Colonic mucosa (tissue), 4 donors: ENCODE results near the gene ANO8. TPM values are rescaled to one million over a fixed set of nuclear protein-coding genes. Genes with fewer than 3 reads are reported as not detected.

Experiments
- DNase-seq: peaks from one replicate; pipeline ENCODE4 v3.0.0-alpha.2; 2020
- H3K27ac ChIP-seq: fragments of 200-600 bp; one replicate; pipeline ENCODE4 v1.8.0; 2021
- H3K27me3 ChIP-seq: fragments of 200-600 bp; one replicate; pipeline ENCODE4 v1.8.0; 2021
- H3K36me3 ChIP-seq: fragments of 200-600 bp; one replicate; pipeline ENCODE4 v1.8.0; 2021
- H3K4me1 ChIP-seq: fragments of 200-600 bp; one replicate; pipeline ENCODE4 v1.8.0; 2021; ENCODE audit warnings: mild to moderate bottlenecking
- H3K4me3 ChIP-seq: fragments of 200-600 bp; one replicate; pipeline ENCODE4 v1.8.0; 2021
- H3K9ac ChIP-seq, 2 donors: one replicate each; pipeline ENCODE4 v1.7.0; 2013; ENCODE audit warnings: control low read depth in 2 of 2, low read depth in 2 of 2, low read length in 2 of 2
- H3K9me3 ChIP-seq: fragments of 200-600 bp; one replicate; pipeline ENCODE4 v1.8.0; 2021
- intact Hi-C: fragments of 100-400 bp; cut with DNase I; formaldehyde crosslinking; loops from one replicate; pipeline ENCODE4 v1.14.1; 2022
- total RNA-seq, 2 donors: library from RNA; stranded (reverse); fragmentation: NEBNext Ultra II Directional in 1 of 2; extraction: Animal tissue kit (Norgen Biotek cat#: 25700) in 1 of 2; gene quantifications; one replicate each; pipeline ENCODE4 v1.2.1, GENCODE V29; 2021
- TF ChIP-seq, protein P1 (sequence below): fragments of 200-600 bp; IDR thresholded peaks from one replicate; pipeline ENCODE4 v1.8.0; 2022; ENCODE audit warnings: antibody characterized with exemption, mild to moderate bottlenecking
- donor health status: healthy.
- donor health status: DM: no; HTN: no; CAD: no.
- donor health status: DM: no; HTN: no; CAD: no.

Gene ANO8, protein sequence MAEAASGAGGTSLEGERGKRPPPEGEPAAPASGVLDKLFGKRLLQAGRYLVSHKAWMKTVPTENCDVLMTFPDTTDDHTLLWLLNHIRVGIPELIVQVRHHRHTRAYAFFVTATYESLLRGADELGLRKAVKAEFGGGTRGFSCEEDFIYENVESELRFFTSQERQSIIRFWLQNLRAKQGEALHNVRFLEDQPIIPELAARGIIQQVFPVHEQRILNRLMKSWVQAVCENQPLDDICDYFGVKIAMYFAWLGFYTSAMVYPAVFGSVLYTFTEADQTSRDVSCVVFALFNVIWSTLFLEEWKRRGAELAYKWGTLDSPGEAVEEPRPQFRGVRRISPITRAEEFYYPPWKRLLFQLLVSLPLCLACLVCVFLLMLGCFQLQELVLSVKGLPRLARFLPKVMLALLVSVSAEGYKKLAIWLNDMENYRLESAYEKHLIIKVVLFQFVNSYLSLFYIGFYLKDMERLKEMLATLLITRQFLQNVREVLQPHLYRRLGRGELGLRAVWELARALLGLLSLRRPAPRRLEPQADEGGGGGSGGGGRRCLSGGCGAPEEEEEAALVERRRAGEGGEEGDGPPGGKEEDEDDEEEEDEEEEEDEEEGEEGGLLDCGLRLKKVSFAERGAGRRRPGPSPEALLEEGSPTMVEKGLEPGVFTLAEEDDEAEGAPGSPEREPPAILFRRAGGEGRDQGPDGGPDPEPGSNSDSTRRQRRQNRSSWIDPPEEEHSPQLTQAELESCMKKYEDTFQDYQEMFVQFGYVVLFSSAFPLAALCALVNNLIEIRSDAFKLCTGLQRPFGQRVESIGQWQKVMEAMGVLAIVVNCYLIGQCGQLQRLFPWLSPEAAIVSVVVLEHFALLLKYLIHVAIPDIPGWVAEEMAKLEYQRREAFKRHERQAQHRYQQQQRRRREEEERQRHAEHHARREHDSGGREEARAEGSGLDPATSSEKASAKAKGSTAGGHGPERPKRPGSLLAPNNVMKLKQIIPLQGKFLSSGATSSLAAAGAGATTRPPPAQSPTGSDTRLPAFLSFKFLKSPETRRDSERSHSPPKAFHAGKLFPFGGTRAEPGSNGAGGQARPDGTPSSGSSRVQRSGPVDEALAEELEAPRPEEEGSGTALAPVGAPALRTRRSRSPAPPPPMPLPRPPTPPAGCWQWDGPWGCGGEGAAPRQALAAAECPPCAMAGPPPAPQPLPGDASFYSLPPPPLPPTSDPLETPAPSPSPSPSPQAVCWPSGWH
- total RNA-seq: 10 to 100 TPM in 1 of 2 donors, 1 to 10 TPM in 1; 8.9 to 13.7 TPM

DNA sequence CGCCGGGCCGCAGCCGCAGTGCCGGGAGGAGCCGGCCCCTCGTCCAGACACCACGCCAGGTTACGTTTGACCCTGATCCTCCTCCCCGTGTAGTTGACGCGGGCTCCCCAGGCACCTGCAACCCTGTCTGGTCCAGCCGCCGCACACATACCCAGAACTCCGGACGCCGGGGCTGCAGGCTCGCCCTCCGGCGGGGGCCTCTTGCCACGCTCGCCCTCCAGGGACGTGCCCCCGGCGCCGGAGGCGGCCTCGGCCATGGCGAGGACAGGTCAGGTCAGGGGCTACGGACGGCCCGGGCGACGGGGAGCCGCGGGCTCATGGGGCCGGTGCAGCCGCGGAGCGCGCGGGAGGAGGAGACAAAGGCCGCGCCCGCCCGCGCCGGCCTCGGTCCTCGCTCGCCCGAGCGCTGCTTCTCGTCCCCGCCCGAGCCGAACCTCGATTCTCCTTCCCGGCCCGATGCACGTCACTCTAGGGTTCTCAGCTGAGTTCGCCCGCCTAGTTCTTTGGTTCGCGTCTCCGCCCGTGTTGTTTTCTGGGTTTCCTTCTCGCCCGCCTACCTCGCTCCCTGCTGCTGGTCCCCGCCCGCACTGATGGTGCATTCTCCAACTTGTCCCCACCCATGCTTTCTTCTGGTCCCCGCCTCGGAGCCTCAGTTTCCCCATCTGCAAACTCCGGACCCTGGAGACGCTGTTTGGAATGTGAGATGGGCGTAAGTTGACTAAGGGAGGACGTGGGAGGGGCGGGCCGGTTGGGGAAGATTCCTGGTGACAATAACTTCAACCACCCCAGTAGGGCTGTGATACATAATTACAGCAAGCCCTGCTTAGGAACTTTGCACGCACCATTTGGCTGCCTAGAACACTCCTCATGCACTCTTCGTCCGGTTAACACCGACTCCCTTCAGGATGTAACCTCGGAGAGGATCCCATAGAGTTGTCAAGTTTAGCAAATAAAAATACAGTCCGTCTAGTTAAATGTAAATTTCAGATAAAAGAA, at the start of gene ANO8:
Gene ANO8, minus strand, starts transcription at position 442 of the 996 bp plus-strand sequence. Its CDS starts 185 bp downstream, at position 257.
- Histone ChIP-seq H3K9me3 (no peaks in the 10 kb centered on the region), H3K36me3 (no peaks in the 10 kb centered on the region), H3K4me1 (peaks cover 18% of the 10 kb centered on the region), H3K27me3 (peaks cover 1% of the 10 kb centered on the region), H3K27ac (peak within 1 kb of the TSS; percentile 74), H3K4me3 (peak within 1 kb of the TSS; percentile 82), H3K9ac (peak within 1 kb of the TSS; percentile 63 to 80)
- TF ChIP-seq, protein P1, sequence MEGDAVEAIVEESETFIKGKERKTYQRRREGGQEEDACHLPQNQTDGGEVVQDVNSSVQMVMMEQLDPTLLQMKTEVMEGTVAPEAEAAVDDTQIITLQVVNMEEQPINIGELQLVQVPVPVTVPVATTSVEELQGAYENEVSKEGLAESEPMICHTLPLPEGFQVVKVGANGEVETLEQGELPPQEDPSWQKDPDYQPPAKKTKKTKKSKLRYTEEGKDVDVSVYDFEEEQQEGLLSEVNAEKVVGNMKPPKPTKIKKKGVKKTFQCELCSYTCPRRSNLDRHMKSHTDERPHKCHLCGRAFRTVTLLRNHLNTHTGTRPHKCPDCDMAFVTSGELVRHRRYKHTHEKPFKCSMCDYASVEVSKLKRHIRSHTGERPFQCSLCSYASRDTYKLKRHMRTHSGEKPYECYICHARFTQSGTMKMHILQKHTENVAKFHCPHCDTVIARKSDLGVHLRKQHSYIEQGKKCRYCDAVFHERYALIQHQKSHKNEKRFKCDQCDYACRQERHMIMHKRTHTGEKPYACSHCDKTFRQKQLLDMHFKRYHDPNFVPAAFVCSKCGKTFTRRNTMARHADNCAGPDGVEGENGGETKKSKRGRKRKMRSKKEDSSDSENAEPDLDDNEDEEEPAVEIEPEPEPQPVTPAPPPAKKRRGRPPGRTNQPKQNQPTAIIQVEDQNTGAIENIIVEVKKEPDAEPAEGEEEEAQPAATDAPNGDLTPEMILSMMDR: no peak
- intact Hi-C loops: loop anchor here (2.0 kb wide), 1 partner anchor 30 kb away; the partner anchor contains the start of gene MRPL34
- peak; percentile 99 for DNase-seq

DNA sequence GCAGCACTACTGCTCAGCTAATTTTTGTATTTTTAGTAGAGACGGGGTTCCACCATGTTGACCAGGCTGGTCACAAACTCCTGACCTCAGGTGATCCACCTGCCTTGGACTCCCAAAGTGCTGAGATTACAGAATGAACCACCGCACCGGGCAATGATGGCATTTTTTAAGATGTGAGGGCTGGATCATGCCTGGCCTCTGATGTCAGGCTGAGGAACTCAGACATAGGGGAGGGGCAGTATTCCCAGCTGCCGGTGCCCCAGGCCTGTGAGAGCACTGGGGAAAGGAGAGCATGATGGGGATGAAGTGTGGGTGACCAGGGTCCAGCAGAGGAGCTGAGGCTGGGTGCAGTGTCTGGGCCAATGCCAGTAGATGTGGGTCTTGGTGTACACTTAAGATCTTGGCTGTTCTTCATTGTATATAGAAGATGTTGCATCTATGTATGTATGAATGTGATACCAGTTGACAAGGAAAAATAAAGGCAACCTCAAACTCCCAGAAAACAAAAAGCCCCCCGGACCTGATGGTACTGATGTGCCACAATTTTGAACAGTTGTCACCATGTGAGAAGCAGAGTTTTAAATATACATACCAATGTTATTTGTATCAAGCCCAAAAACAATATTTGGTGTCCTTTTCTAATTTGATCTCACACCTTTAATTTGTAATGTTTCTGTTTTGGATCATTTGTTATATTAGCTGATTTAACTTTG, 45.9 kb upstream of the ANO8 start:
- intact Hi-C loops: no loop called here
- no peak overlapping the region for H3K9ac ChIP-seq
- H3K4me3 ChIP-seq: no peak overlapping the region
- DNase-seq: no peak
- no peaks in the 10 kb centered on the region for H3K4me1 ChIP-seq
- TF ChIP-seq, protein P1: no peak
- H3K27me3 ChIP-seq: no peaks in the 10 kb centered on the region
- H3K36me3 ChIP-seq: no peaks in the 10 kb centered on the region
- no peaks in the 10 kb centered on the region for H3K9me3 ChIP-seq
- H3K27ac ChIP-seq: no peak overlapping the region

DNA sequence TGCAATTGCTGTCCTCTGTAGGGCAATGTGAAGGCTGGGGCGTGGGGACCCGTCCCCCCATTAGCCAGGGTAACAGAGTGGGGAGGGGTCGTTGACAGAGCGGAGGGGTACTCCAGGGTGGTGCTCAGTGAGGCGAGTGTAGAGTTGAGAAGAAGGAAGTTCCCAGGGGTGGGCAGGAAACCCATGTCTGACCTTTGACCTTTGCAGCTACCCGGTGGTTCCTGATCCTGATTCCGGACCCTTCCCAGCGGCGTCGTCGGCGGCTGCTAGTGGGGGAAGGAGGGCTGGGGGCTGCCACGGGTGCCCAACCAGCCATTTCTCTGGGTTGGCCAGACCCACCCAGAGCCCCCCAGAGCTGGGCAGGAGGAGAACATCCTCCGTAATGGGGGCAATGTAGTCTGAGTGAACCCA, 44.6 kb upstream of the ANO8 start:
- Histone ChIP-seq H3K9me3 (no peaks in the 10 kb centered on the region), H3K27ac (no peak overlapping the region), H3K4me3 (no peak overlapping the region), H3K36me3 (no peaks in the 10 kb centered on the region), H3K4me1 (no peaks in the 10 kb centered on the region), H3K9ac (no peak overlapping the region), H3K27me3 (no peaks in the 10 kb centered on the region)
- intact Hi-C loops: no loop called here
- DNase-seq: no peak
- TF ChIP-seq, protein P1: no peak

DNA sequence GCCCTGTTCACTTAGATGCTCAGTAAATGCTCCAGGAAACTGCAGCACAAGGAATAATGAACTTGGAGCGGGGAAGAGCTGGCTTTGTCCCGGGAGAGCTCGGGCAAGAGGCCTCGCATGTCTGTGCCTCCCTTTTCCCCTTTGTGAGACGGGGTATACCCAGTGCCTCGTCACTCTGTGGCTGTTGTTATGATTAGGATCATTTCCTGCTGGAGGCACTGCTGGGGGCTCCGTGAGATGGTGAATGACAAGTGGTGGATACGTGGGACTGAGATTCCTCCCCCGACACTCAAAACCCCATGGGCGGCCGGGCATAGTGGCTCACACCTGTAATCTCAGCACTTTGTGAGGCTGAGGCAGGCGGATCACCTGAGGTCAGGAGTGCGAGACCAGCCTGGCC, 43.6 kb upstream of the ANO8 start:
- no peak overlapping the region for H3K4me3 ChIP-seq
- no peaks in the 10 kb centered on the region for H3K4me1 ChIP-seq
- intact Hi-C loops: no loop called here
- no peaks in the 10 kb centered on the region for H3K36me3 ChIP-seq
- H3K9me3 ChIP-seq: no peaks in the 10 kb centered on the region
- no peaks in the 10 kb centered on the region for H3K27me3 ChIP-seq
- no peak overlapping the region for H3K9ac ChIP-seq
- no peak overlapping the region for H3K27ac ChIP-seq
- TF ChIP-seq, protein P1: no peak
- no peak for DNase-seq
